Right lobe of liver (tissue), 6 donors: ENCODE measurements around the gene NAPA. TPM values are rescaled to one million over a fixed set of nuclear protein-coding genes. Genes with fewer than 3 reads are reported as not detected.
A peak's percentile ranks its signal among the peaks of the same experiment; 100 is the strongest.

Source experiments
- ATAC-seq, 4 donors: fragments of 200-7000 bp; cut with Tn5 transposase; one replicate each; pipeline ENCODE4 v1.9.1; 2020; ENCODE audit warnings: mild to moderate bottlenecking in 4 of 4, moderate library complexity in 4 of 4
- DNase-seq, 3 donors: peaks; one replicate each; pipeline ENCODE4 v3.0.0-alpha.2; 2020
- H3K27ac ChIP-seq, 3 donors: fragments of 200-600 bp; one replicate each; pipeline ENCODE4 v1.8.0; 2022
- H3K27me3 ChIP-seq, 2 donors: fragments of 200-600 bp; one replicate each; pipeline ENCODE4 v1.8.0; 2022
- H3K36me3 ChIP-seq, 4 donors: fragments of 200-600 bp; sonication (generic) in 1 of 4; one replicate each; pipeline versions ENCODE4 v1.5.1 to v1.8.0; 2017 to 2022; ENCODE audit warnings: control low read depth in 1 of 4
- H3K4me1 ChIP-seq, 4 donors: fragments of 200-600 bp; sonication (generic) in 1 of 4; one replicate each; pipeline versions ENCODE4 v1.5.1 to v1.8.0; 2017 to 2022; ENCODE audit warnings: control low read depth in 1 of 4
- H3K4me3 ChIP-seq, 3 donors: fragments of 200-600 bp; one replicate each; pipeline ENCODE4 v1.8.0; 2022
- H3K9me3 ChIP-seq, 4 donors: fragments of 200-600 bp; sonication (generic) in 1 of 4; one replicate each; pipeline versions ENCODE4 v1.5.1 to v1.8.0; 2017 to 2022; ENCODE audit warnings: control low read depth in 1 of 4
- POLR2A ChIP-seq: fragments of 450-650 bp; IDR thresholded peaks from one replicate; pipeline ENCODE4 v1.6.1; 2017; ENCODE audit warnings: antibody characterized with exemption, mild to moderate bottlenecking
- WGBS: methylation state at CpG from one replicate; pipeline ENCODE4 v1.1.6; 2018; ENCODE audit warnings: low coverage, low lambda C conversion rate; ENCODE audit not compliant: insufficient coverage; ENCODE audit errors: missing lambda C conversion rate; 5-methylcytosine and 5-hydroxymethylcytosine counted together
- intact Hi-C, 2 donors: fragments of 100-400 bp; cut with DNase I; formaldehyde crosslinking; loops; one replicate each; pipeline versions ENCODE4 v1.11.2 to v1.14.1; 2022
- total RNA-seq, 6 experiments: library from RNA; depleted of rRNA in 2 of 6; stranded (reverse); fragments of >200 nt in 2 of 6; fragmentation: NEBNext Ultra II Directional in 3 of 6; extraction: Animal tissue kit (Norgen Biotek cat#: 25700) in 3 of 6; gene quantifications; one replicate each; pipeline versions ENCODE4 v1.1.0 to v1.2.4, GENCODE V29; 2016 to 2023
- TF ChIP-seq, protein P1 (sequence below), 4 donors: fragments of 200-600 bp in 3 of 4; fragments of 450-650 bp in 1 of 4; IDR thresholded peaks; one replicate each; pipeline versions ENCODE4 v1.5.1 to v1.8.0; 2016 to 2022; ENCODE audit warnings: antibody characterized with exemption in 4 of 4, mild to moderate bottlenecking in 2 of 4
- donor health status: DM: no; HTN: yes; CAD: no.
- donor health status: DM: no; HTN: no; CAD: no.
- donor health status: DM: no; HTN: no; CAD: no.
- donor health status: DM: no; HTN: yes; CAD: no.
- donor health status: DM: no; HTN: yes; CAD: no.

Gene NAPA
- total RNA-seq, 6 experiments from 2014 or later, result 83.0 to 179 (median 96.0) TPM

GRCh38 chr19:47480658-47481057, 34.2 kb downstream of the NAPA start:
- ATAC-seq (no peak), DNase-seq (peak in 1 of 3 donors; percentile 46)
- no peaks in the 10 kb centered on the region for H3K4me1 ChIP-seq
- no peak overlapping the region for H3K27ac ChIP-seq
- TF ChIP-seq POLR2A, result no peak
- TF ChIP-seq, protein P1, sequence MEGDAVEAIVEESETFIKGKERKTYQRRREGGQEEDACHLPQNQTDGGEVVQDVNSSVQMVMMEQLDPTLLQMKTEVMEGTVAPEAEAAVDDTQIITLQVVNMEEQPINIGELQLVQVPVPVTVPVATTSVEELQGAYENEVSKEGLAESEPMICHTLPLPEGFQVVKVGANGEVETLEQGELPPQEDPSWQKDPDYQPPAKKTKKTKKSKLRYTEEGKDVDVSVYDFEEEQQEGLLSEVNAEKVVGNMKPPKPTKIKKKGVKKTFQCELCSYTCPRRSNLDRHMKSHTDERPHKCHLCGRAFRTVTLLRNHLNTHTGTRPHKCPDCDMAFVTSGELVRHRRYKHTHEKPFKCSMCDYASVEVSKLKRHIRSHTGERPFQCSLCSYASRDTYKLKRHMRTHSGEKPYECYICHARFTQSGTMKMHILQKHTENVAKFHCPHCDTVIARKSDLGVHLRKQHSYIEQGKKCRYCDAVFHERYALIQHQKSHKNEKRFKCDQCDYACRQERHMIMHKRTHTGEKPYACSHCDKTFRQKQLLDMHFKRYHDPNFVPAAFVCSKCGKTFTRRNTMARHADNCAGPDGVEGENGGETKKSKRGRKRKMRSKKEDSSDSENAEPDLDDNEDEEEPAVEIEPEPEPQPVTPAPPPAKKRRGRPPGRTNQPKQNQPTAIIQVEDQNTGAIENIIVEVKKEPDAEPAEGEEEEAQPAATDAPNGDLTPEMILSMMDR (IDR thresholded peaks at IDR 0.05), result no peak
- H3K27me3 ChIP-seq, result no peaks in the 10 kb centered on the region
- H3K36me3 ChIP-seq, result no peaks in the 10 kb centered on the region
- 86% methylated on average over 11 of the region's 16 CpGs for WGBS
- H3K9me3 ChIP-seq, result no peaks in the 10 kb centered on the region
- intact Hi-C loops, result no loop called here
- no peak overlapping the region for H3K4me3 ChIP-seq

GRCh38 chr19:47479701-47480503, 35.0 kb downstream of the NAPA start:
- no peaks in the 10 kb centered on the region for H3K9me3 ChIP-seq
- H3K36me3 ChIP-seq, result no peaks in the 10 kb centered on the region
- 23% methylated on average over 19 of the region's 39 CpGs for WGBS
- intact Hi-C loops, result no loop called here
- TF ChIP-seq POLR2A, result no peak
- TF ChIP-seq, protein P1 (IDR thresholded peaks at IDR 0.05), result no peak
- H3K27me3 ChIP-seq, result no peaks in the 10 kb centered on the region
- H3K27ac ChIP-seq, result no peak overlapping the region
- no peak for ATAC-seq
- DNase-seq, result peak in 1 of 3 donors; percentile 55
- H3K4me3 ChIP-seq, result no peak overlapping the region
- no peaks in the 10 kb centered on the region for H3K4me1 ChIP-seq

- peak in 1 of 3 donors; percentile 38 for DNase-seq
- H3K4me3 ChIP-seq, result no peak overlapping the region
- H3K27me3 ChIP-seq, result no peaks in the 10 kb centered on the region
- H3K9me3 ChIP-seq, result no peaks in the 10 kb centered on the region
- no peak for ATAC-seq
- no peak overlapping the region for H3K27ac ChIP-seq
- no CpG with 5 or more reads among the region's 17 CpGs for WGBS
- no peaks in the 10 kb centered on the region for H3K36me3 ChIP-seq
- intact Hi-C loops, result no loop called here
- no peaks in the 10 kb centered on the region for H3K4me1 ChIP-seq
- TF ChIP-seq, protein P1 (IDR thresholded peaks at IDR 0.05), result no peak
- no peak for TF ChIP-seq POLR2A
Observed at GRCh38 chr19:47476438-47476972, 38.4 kb downstream of the NAPA start.

- Histone ChIP-seq H3K4me3 (no peak overlapping the region), H3K27ac (no peak overlapping the region), H3K36me3 (no peaks in the 10 kb centered on the region), H3K9me3 (no peaks in the 10 kb centered on the region), H3K4me1 (no peaks in the 10 kb centered on the region), H3K27me3 (no peaks in the 10 kb centered on the region)
- WGBS, result 65% methylated on average over 2 of the region's 9 CpGs
- intact Hi-C loops, result no loop called here
- TF ChIP-seq, protein P1 (IDR thresholded peaks at IDR 0.05), result no peak
- TF ChIP-seq POLR2A, result no peak
- ATAC-seq (no peak), DNase-seq (no peak)
Observed at GRCh38 chr19:47475465-47475864, 39.4 kb downstream of the NAPA start.
